Esophagus squamous epithelium (tissue), 5 donors: ENCODE data around the gene BAG5. TPM values are rescaled to one million over a fixed set of nuclear protein-coding genes. Genes with fewer than 3 reads are reported as not detected.

ENCODE experiments used
- DNase-seq: peaks from one replicate; lab custom pipeline; 2025; lab: John Stamatoyannopoulos, UW
- H3K27ac ChIP-seq, 4 donors: fragments of 200-600 bp; sonication (generic); one replicate each; pipeline ENCODE4 v1.5.1; 2016 to 2019; ENCODE audit warnings: mild to moderate bottlenecking in 1 of 4
- H3K27me3 ChIP-seq, 4 donors: fragments of 200-600 bp; sonication (generic); 1 replicate in 3 of 4; 2 replicates in 1 of 4; pipeline versions ENCODE4 v1.5.1 to v1.6.0; 2017 to 2021; ENCODE audit warnings: antibody characterized with exemption in 1 of 4
- H3K36me3 ChIP-seq, 3 donors: fragments of 200-600 bp; sonication (generic); one replicate each; pipeline ENCODE4 v1.5.1; 2016 to 2019
- H3K4me1 ChIP-seq, 3 donors: fragments of 200-600 bp; sonication (generic); one replicate each; pipeline ENCODE4 v1.5.1; 2017 to 2019
- H3K4me3 ChIP-seq, 4 donors: fragments of 200-600 bp; sonication (generic); 1 replicate in 3 of 4; 2 replicates in 1 of 4; pipeline ENCODE4 v1.5.1; 2016 to 2019; ENCODE audit warnings: mild to moderate bottlenecking in 2 of 4, moderate library complexity in 1 of 4
- H3K9me3 ChIP-seq, 3 donors: fragments of 200-600 bp; sonication (generic); one replicate each; pipeline ENCODE4 v1.5.1; 2016 to 2019
- CTCF ChIP-seq, 6 experiments: fragments of 450-650 bp in 4 of 6; fragments of 200-600 bp in 2 of 6; sonication (generic) in 2 of 6; IDR thresholded peaks; one replicate each; pipeline ENCODE4 v1.5.1; 2016 to 2019; ENCODE audit warnings: antibody characterized with exemption in 6 of 6, mild to moderate bottlenecking in 4 of 6, moderate library complexity in 4 of 6
- POLR2A ChIP-seq, 4 donors: fragments of 450-650 bp; IDR thresholded peaks; one replicate each; pipeline ENCODE4 v1.6.1; 2017; ENCODE audit warnings: antibody characterized with exemption in 4 of 4, mild to moderate bottlenecking in 4 of 4, moderate library complexity in 3 of 4
- WGBS, 2 donors: methylation state at CpG; one replicate each; pipeline ENCODE4 v1.1.5; 2018; 5-methylcytosine and 5-hydroxymethylcytosine counted together
- intact Hi-C: fragments of 100-400 bp; cut with DNase I; formaldehyde crosslinking; loops from one replicate; pipeline ENCODE4 v1.15.0; 2022
- total RNA-seq, 4 donors: library from RNA; depleted of rRNA; stranded (reverse); fragments of >200 nt; gene quantifications; one replicate each; pipeline ENCODE4 v1.1.0, GENCODE V29; 2016
- donor health status: DM: yes; HTN: yes; CAD: no.

BAG5 gene
- total RNA-seq, 4 donors from 2014 or later: 24.8 to 32.4 (median 28.5) TPM

GRCh38 chr14:103533137-103533998, 29.1 kb downstream of the BAG5 start:
- H3K27me3 ChIP-seq: no peaks in the 10 kb centered on the region
- DNase-seq: no peak
- peaks cover 0 to 58% (median 4%) of the 10 kb centered on the region in 3 donors for H3K36me3 ChIP-seq
- TF ChIP-seq CTCF (IDR thresholded peaks at IDR 0.05) (no peak), POLR2A (IDR thresholded peaks at IDR 0.05) (no peak)
- intact Hi-C loops: no loop called here
- no peaks in the 10 kb centered on the region for H3K9me3 ChIP-seq
- WGBS, 2 donors: 82% methylated on average over 8 of the region's 23 CpGs; no CpG with 5 or more reads in 1 of the 2 donors
- peak overlapping the region in 2 of 4 donors; percentile 13 to 28 for H3K4me3 ChIP-seq
- peak overlapping the region; percentile 58 to 81 (median 76) for H3K27ac ChIP-seq
- H3K4me1 ChIP-seq: peaks cover 16 to 84% (median 35%) of the 10 kb centered on the region in 3 donors

DNA sequence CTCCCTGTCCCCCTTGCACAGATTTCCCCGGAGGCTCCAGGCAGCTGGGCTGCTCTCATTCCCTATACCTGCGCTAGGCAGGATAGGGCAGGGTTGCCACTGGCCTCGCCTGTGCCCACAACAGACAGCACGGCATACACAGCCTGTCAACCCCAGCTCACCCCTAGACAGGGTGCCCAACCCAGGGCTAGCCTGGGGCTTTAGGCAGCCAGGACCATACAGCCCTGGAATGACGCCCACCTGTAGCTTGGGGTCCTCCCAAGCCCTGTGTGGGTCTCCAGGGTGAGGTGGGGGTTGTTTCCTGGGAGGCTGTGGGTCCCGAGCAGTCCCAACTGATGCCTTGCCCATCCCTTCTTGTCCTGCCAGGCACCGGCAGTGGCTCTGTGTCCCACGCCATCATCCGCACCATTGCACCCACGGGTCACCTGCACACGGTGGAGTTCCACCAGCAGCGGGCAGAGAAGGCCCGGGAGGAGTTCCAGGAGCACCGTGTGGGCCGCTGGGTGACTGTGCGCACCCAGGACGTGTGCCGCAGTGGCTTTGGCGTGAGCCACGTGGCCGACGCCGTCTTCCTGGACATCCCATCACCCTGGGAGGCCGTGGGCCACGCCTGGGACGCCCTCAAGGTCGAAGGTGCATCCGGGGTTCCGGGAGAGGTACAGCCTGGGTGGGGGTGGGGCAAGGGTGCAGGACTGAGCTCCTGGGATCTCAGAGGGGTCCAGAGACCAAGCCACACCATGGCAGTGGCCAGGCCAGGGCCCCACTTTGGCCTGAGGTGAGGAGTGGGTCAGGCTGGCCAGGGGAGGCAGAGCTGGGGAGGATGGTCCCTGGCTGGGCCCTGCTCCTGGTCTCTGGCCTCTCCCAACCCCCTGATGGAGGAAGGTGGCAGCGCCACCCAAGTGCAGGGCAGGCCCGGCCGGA, 30.0 kb downstream of the BAG5 start:
- H3K27ac ChIP-seq: peak overlapping the region; percentile 58 to 81 (median 76)
- WGBS, 2 donors: 93% methylated on average over 3 of the region's 32 CpGs; no CpG with 5 or more reads in 1 of the 2 donors

GRCh38 chr14:103531421-103532215, 30.8 kb downstream of the BAG5 start:
- WGBS, 2 donors: 87 to 89% methylated on average over 8 to 11 of the region's 15 CpGs
- H3K9me3 ChIP-seq: no peaks in the 10 kb centered on the region

More for the DNA sequence above, 30.0 kb downstream of the BAG5 start:
- intact Hi-C loops: no loop called here
- peaks cover 13 to 84% (median 42%) of the 10 kb centered on the region in 3 donors for H3K4me1 ChIP-seq
- TF ChIP-seq POLR2A (IDR thresholded peaks at IDR 0.05) (no peak), CTCF (IDR thresholded peaks at IDR 0.05) (no peak)
- H3K9me3 ChIP-seq: no peaks in the 10 kb centered on the region
- H3K36me3 ChIP-seq: peaks cover 0 to 58% (median 4%) of the 10 kb centered on the region in 3 donors
- H3K27me3 ChIP-seq: no peaks in the 10 kb centered on the region
- DNase-seq: no peak
- H3K4me3 ChIP-seq: peak overlapping the region in 1 of 4 donors; percentile 0

DNA sequence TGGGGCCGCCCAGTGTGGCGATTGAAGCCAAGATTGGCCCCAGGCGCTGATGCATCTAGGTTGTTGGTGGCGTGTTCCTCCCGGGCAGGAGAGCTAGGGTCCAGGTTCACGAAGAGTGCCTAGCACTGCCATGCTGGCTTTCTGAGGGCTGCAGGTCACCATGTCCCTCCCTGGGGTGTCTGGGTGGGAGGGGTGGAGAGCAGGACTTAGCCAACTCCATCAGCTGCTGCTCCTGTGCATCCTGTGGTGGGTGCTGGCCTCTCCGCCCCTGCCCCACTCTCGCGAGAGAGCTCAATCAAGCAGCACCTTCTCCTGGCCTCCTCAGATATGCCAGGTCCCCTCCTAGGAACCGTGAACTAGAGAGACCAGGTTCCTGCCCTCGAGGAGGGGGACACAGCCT, 31.6 kb downstream of the BAG5 start:
- Histone ChIP-seq H3K4me3 (no peak overlapping the region), H3K27ac (no peak overlapping the region), H3K4me1 (peaks cover 13 to 93% (median 46%) of the 10 kb centered on the region in 3 donors), H3K9me3 (no peaks in the 10 kb centered on the region), H3K36me3 (peaks cover 0 to 58% (median 4%) of the 10 kb centered on the region in 3 donors), H3K27me3 (no peaks in the 10 kb centered on the region)
- TF ChIP-seq CTCF (IDR thresholded peaks at IDR 0.05) (no peak), POLR2A (IDR thresholded peaks at IDR 0.05) (no peak)
- DNase-seq: no peak
- intact Hi-C loops: no loop called here
- WGBS, 2 donors: no CpG with 5 or more reads among the region's 11 CpGs

More at GRCh38 chr14:103531421-103532215, 30.8 kb downstream of the BAG5 start:
- intact Hi-C loops: no loop called here
- Histone ChIP-seq H3K4me1 (peaks cover 13 to 90% (median 42%) of the 10 kb centered on the region in 3 donors), H3K27ac (peak overlapping the region in 3 of 4 donors; percentile 75 to 81 (median 78)), H3K4me3 (no peak overlapping the region), H3K36me3 (peaks cover 0 to 58% (median 4%) of the 10 kb centered on the region in 3 donors), H3K27me3 (no peaks in the 10 kb centered on the region)
- TF ChIP-seq CTCF (IDR thresholded peaks at IDR 0.05) (no peak), POLR2A (IDR thresholded peaks at IDR 0.05) (no peak)
- DNase-seq: no peak
